HG03064 (cell line): ENCODE results near the gene JMJD7.

Experiments
- ATAC-seq: cut with Tn5 transposase; IDR thresholded peaks from one replicate; pipeline ENCODE4 v1.9.1; 2021; ENCODE audit warnings: low read depth; ENCODE audit not compliant: unreplicated experiment

Gene JMJD7

GRCh38 chr15:41839781-41840491, 12.0 kb downstream of the JMJD7 start:
- no peak for ATAC-seq

- no peak for ATAC-seq
Measured at GRCh38 chr15:41840673-41841072, 12.8 kb downstream of the JMJD7 start.

GRCh38 chr15:41841131-41841530, 13.2 kb downstream of the JMJD7 start:
- no peak for ATAC-seq

GRCh38 chr15:41842229-41842628, 14.3 kb downstream of the JMJD7 start:
- ATAC-seq, result no peak

- ATAC-seq, result no peak
Measured at GRCh38 chr15:41843571-41843970, 15.7 kb downstream of the JMJD7 start.

GRCh38 chr15:41844814-41845213, 16.9 kb downstream of the JMJD7 start:
- no peak for ATAC-seq

- ATAC-seq, result no peak
Measured at GRCh38 chr15:41847206-41847605, 19.3 kb downstream of the JMJD7 start.

- ATAC-seq, result no peak
Measured at GRCh38 chr15:41847981-41848380, 20.1 kb downstream of the JMJD7 start.

- no peak for ATAC-seq
Measured at GRCh38 chr15:41848631-41849030, 20.7 kb downstream of the JMJD7 start.

- ATAC-seq, result no peak
Measured at GRCh38 chr15:41849204-41849603, 21.3 kb downstream of the JMJD7 start.

- ATAC-seq, result no peak
Measured at GRCh38 chr15:41849861-41850260, 22.0 kb downstream of the JMJD7 start.

- no peak for ATAC-seq
Measured at GRCh38 chr15:41850482-41851166, 22.7 kb downstream of the JMJD7 start.

- no peak for ATAC-seq
Measured at GRCh38 chr15:41851167-41851523, 23.3 kb downstream of the JMJD7 start.

- no peak for ATAC-seq
Measured at GRCh38 chr15:41851755-41852370, 24.0 kb downstream of the JMJD7 start.

GRCh38 chr15:41852736-41853590, 25.1 kb downstream of the JMJD7 start:
- no peak for ATAC-seq

- ATAC-seq, result no peak
Measured at GRCh38 chr15:41853831-41854230, 25.9 kb downstream of the JMJD7 start.

- ATAC-seq, result no peak
Measured at GRCh38 chr15:41854443-41854842, 26.6 kb downstream of the JMJD7 start.

- ATAC-seq, result no peak
Measured at GRCh38 chr15:41855261-41855961, 27.5 kb downstream of the JMJD7 start.

GRCh38 chr15:41856262-41856661, 28.4 kb downstream of the JMJD7 start:
- no peak for ATAC-seq

GRCh38 chr15:41856716-41857115, 28.8 kb downstream of the JMJD7 start:
- ATAC-seq, result no peak
